Transverse colon (tissue), 4 donors: Measurements from ENCODE around the gene MAP3K14. TPM values are rescaled to one million over a fixed set of nuclear protein-coding genes. Genes with fewer than 3 reads are reported as not detected.
A peak's percentile ranks its signal among the peaks of the same experiment; 100 is the strongest.

ENCODE experiments used
- DNase-seq: peaks from one replicate; pipeline ENCODE4 v3.0.0-alpha.2; 2019
- H3K27ac ChIP-seq, 4 donors: fragments of 200-600 bp; sonication (generic); 2 replicates each; pipeline ENCODE4 v1.5.1; 2016 to 2018; ENCODE audit warnings: inconsistent platforms in 4 of 4
- H3K27me3 ChIP-seq: fragments of 200-600 bp; sonication (generic); 2 replicates; pipeline ENCODE4 v1.5.1; 2017; ENCODE audit warnings: inconsistent platforms
- H3K36me3 ChIP-seq, 4 donors: fragments of 200-600 bp; sonication (generic); 2 replicates each; pipeline ENCODE4 v1.5.1; 2017 to 2019; ENCODE audit warnings: inconsistent platforms in 4 of 4
- H3K4me1 ChIP-seq, 4 donors: fragments of 200-600 bp; sonication (generic); 2 replicates each; pipeline ENCODE4 v1.5.1; 2017 to 2020; ENCODE audit warnings: inconsistent platforms in 4 of 4
- H3K4me3 ChIP-seq, 4 donors: fragments of 200-600 bp; sonication (generic); 1 replicate in 1 of 4; 2 replicates in 3 of 4; pipeline versions ENCODE4 v1.5.1 to v1.6.1; 2017 to 2019; ENCODE audit warnings: inconsistent platforms in 4 of 4
- H3K9me3 ChIP-seq, 2 donors: fragments of 200-600 bp; sonication (generic); 2 replicates each; pipeline ENCODE4 v1.5.1; 2017 to 2019; ENCODE audit warnings: inconsistent platforms in 2 of 2
- CTCF ChIP-seq, 5 experiments: fragments of 200-600 bp in 3 of 5; fragments of 450-650 bp in 2 of 5; sonication (generic) in 3 of 5; IDR thresholded peaks; 1 replicate in 2 of 5; 2 replicates in 3 of 5; pipeline ENCODE4 v1.5.1; 2016 to 2017; ENCODE audit warnings: antibody characterized with exemption in 5 of 5, inconsistent platforms in 3 of 5, mild to moderate bottlenecking in 2 of 5, moderate library complexity in 1 of 5
- EP300 ChIP-seq: sonication (generic); formaldehyde crosslinking; IDR thresholded peaks from one replicate; pipeline ENCODE4 v1.6.1; 2017; ENCODE audit warnings: antibody characterized with exemption, low read depth
- POLR2A ChIP-seq: fragments of 450-650 bp; IDR thresholded peaks from one replicate; pipeline ENCODE4 v1.6.1; 2016; ENCODE audit warnings: antibody characterized with exemption, mild to moderate bottlenecking, moderate library complexity
- POLR2AphosphoS5 ChIP-seq, 3 donors: sonication (generic); formaldehyde crosslinking; IDR thresholded peaks; one replicate each; pipeline ENCODE4 v1.6.1; 2016; ENCODE audit warnings: antibody characterized with exemption in 3 of 3
- WGBS, 2 donors: methylation state at CpG; one replicate each; pipeline ENCODE4 v1.1.5; 2018; ENCODE audit warnings: low coverage in 1 of 2; 5-methylcytosine and 5-hydroxymethylcytosine counted together
- in situ Hi-C, 4 donors: fragments of 200-750 bp; cut with MboI; loops; one replicate each; pipeline versions ENCODE4 v1.15.0 to v1.15.1; 2017; ENCODE audit warnings: low sequenced_read_pairs in 3 of 4, low pct_ligation_motif_present in 1 of 4, low pct_unique_long_range_greater_than_20kb in 1 of 4
- intact Hi-C: fragments of 100-400 bp; cut with DNase I; formaldehyde crosslinking; loops from one replicate; pipeline ENCODE4 v1.15.1; 2023; ENCODE audit warnings: low total_unique reads
- total RNA-seq, 4 donors: library from RNA; depleted of rRNA; stranded (reverse); fragments of >200 nt; gene quantifications; one replicate each; pipeline ENCODE4 v1.1.0, GENCODE V29; 2016

Gene MAP3K14
- total RNA-seq, 4 donors from 2014 or later: 13.0 to 33.7 (median 18.7) TPM

- Histone ChIP-seq H3K27ac (peak overlapping the region; percentile 44 to 83 (median 72)), H3K27me3 (no peaks in the 10 kb centered on the region), H3K9me3 (no peaks in the 10 kb centered on the region), H3K36me3 (peaks cover 0 to 24% (median 10%) of the 10 kb centered on the region in 4 donors), H3K4me1 (peaks cover 9 to 30% (median 14%) of the 10 kb centered on the region in 4 donors), H3K4me3 (no peak overlapping the region)
- 56% methylated on average over 6 of the region's 6 CpGs; no CpG with 5 or more reads in 1 of the 2 donors for WGBS, 2 donors
- DNase-seq: no peak
- in situ Hi-C loops: loop anchor here in 3 of 4 donors (5.0 to 10.0 kb wide), 3 partner anchors 101 to 109 kb away; no protein-coding TSS in a partner anchor
- intact Hi-C loops: loop anchor here (5.0 kb wide), 1 partner anchor 41 kb away; the partner anchor contains the start of gene MAP3K14
- TF ChIP-seq POLR2A: no peak
Measured at GRCh38 chr17:45276031-45276430, 40.8 kb downstream of the MAP3K14 start.

GRCh38 chr17:45274033-45274432 lies 42.8 kb downstream of the MAP3K14 start:
- WGBS, 2 donors: 96% methylated on average over 5 of the region's 5 CpGs; no CpG with 5 or more reads in 1 of the 2 donors

GRCh38 chr17:45273551-45273957 lies 43.3 kb downstream of the MAP3K14 start:
- in situ Hi-C loops: loop anchor here in 1 of 4 donors (10.0 kb wide), 1 partner anchor 111 kb away; no protein-coding TSS in a partner anchor
- no peak for DNase-seq
- Histone ChIP-seq H3K9me3 (no peaks in the 10 kb centered on the region), H3K4me1 (peaks cover 9 to 28% (median 14%) of the 10 kb centered on the region in 4 donors), H3K36me3 (peaks cover 0 to 45% (median 23%) of the 10 kb centered on the region in 4 donors), H3K4me3 (no peak overlapping the region), H3K27ac (no peak overlapping the region), H3K27me3 (no peaks in the 10 kb centered on the region)
- 92% methylated on average over 12 of the region's 16 CpGs; no CpG with 5 or more reads in 1 of the 2 donors for WGBS, 2 donors
- intact Hi-C loops: no loop called here
- TF ChIP-seq POLR2AphosphoS5 (IDR thresholded peaks at IDR 0.05) (no peak), POLR2A (no peak), EP300 (no peak), CTCF (IDR thresholded peaks at IDR 0.05) (no peak)

More at GRCh38 chr17:45274033-45274432, 42.8 kb downstream of the MAP3K14 start:
- in situ Hi-C loops: loop anchor here in 1 of 4 donors (10.0 kb wide), 1 partner anchor 111 kb away; no protein-coding TSS in a partner anchor
- H3K4me1 ChIP-seq: peaks cover 9 to 30% (median 14%) of the 10 kb centered on the region in 4 donors
- no peak overlapping the region for H3K4me3 ChIP-seq
- DNase-seq: no peak
- TF ChIP-seq EP300 (no peak), POLR2AphosphoS5 (IDR thresholded peaks at IDR 0.05) (no peak), POLR2A (no peak), CTCF (IDR thresholded peaks at IDR 0.05) (no peak)
- H3K36me3 ChIP-seq: peaks cover 0 to 40% (median 20%) of the 10 kb centered on the region in 4 donors
- intact Hi-C loops: no loop called here
- no peak overlapping the region for H3K27ac ChIP-seq
- no peaks in the 10 kb centered on the region for H3K9me3 ChIP-seq
- H3K27me3 ChIP-seq: no peaks in the 10 kb centered on the region

- 67 to 90% methylated on average over 3 of the region's 3 CpGs for WGBS, 2 donors
- intact Hi-C loops (no loop called here), in situ Hi-C loops (loop anchor here in 1 of 4 donors (10.0 kb wide), 1 partner anchor 113 kb away; no protein-coding TSS in a partner anchor)
Measured at GRCh38 chr17:45271603-45272002, 45.2 kb downstream of the MAP3K14 start.

More at GRCh38 chr17:45271603-45272002, 45.2 kb downstream of the MAP3K14 start:
- Histone ChIP-seq H3K27ac (no peak overlapping the region), H3K4me1 (peaks cover 0 to 9% (median 7%) of the 10 kb centered on the region in 4 donors), H3K36me3 (peaks cover 0 to 62% (median 32%) of the 10 kb centered on the region in 4 donors), H3K27me3 (no peaks in the 10 kb centered on the region), H3K4me3 (no peak overlapping the region), H3K9me3 (no peaks in the 10 kb centered on the region)
- no peak for DNase-seq
- no peak for TF ChIP-seq POLR2AphosphoS5 (IDR thresholded peaks at IDR 0.05)
- no peak for TF ChIP-seq EP300
- no peak for TF ChIP-seq CTCF (IDR thresholded peaks at IDR 0.05)
- TF ChIP-seq POLR2A: no peak
